Stomach smooth muscle (tissue), 2 donors: ENCODE measurements around the gene CXCL10.
"Not testable (repeated sequence)": the region's sequence is repeated elsewhere in the genome, so short reads cannot be mapped to it uniquely, and the experiment has no call there.

ENCODE experiments used
- H3K27ac ChIP-seq: one replicate; pipeline ENCODE4 v1.7.0; 2013; ENCODE audit warnings: mild to moderate bottlenecking, low read length, inconsistent platforms
- H3K27me3 ChIP-seq, 2 donors: one replicate each; pipeline ENCODE4 v1.7.0; 2013; ENCODE audit warnings: low read length in 2 of 2; ENCODE audit not compliant: insufficient read depth in 2 of 2, control insufficient read depth in 1 of 2
- H3K36me3 ChIP-seq, 2 donors: one replicate each; pipeline ENCODE4 v1.7.0; 2013; ENCODE audit warnings: low read length in 2 of 2; ENCODE audit not compliant: control insufficient read depth in 2 of 2, insufficient read depth in 2 of 2
- H3K4me1 ChIP-seq: one replicate; pipeline ENCODE4 v1.7.0; 2013; ENCODE audit warnings: low read length; ENCODE audit not compliant: control insufficient read depth, insufficient read depth
- H3K4me3 ChIP-seq, 2 donors: one replicate each; pipeline ENCODE4 v1.7.0; 2013; ENCODE audit warnings: low read length in 2 of 2
- H3K9ac ChIP-seq, 2 donors: one replicate each; pipeline ENCODE4 v1.7.0; 2013; ENCODE audit warnings: low read length in 2 of 2, mild to moderate bottlenecking in 1 of 2
- H3K9me3 ChIP-seq, 2 donors: one replicate each; pipeline ENCODE4 v1.7.0; 2013; ENCODE audit warnings: low read length in 2 of 2; ENCODE audit not compliant: control insufficient read depth in 2 of 2
- donor health status: healthy.
- donor health status: Pancreatic carcinoma.

The CXCL10 gene

GRCh38 chr4:76055016-76055415, 31.7 kb upstream of the CXCL10 start:
- H3K4me3 ChIP-seq, result no peak overlapping the region
- no peak overlapping the region for H3K27ac ChIP-seq
- H3K27me3 ChIP-seq, result peaks cover 5 to 9% of the 10 kb centered on the region in 2 donors
- no peaks in the 10 kb centered on the region for H3K9me3 ChIP-seq
- no peaks in the 10 kb centered on the region for H3K4me1 ChIP-seq
- H3K36me3 ChIP-seq, result no peaks in the 10 kb centered on the region
- no peak overlapping the region for H3K9ac ChIP-seq

DNA sequence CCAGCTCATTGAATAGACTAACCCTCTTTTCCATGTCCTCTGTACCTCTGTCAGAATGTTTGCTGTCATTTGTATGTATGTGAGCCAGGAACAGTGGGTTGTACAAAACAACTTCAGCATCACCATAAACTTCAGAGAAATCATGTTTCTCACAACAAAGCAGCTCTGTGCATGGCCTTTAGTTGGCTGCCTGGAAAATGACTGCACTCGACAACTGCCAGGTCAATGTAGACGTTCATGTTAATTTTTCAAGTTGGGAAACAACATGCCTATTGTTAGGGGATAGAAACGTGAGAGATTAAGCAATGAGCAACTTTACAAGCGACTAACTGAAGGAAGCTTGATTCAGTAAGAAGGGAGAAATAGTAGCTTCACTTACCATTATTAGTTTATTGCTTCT, 30.4 kb upstream of the CXCL10 start:
- no peaks in the 10 kb centered on the region for H3K36me3 ChIP-seq
- no peaks in the 10 kb centered on the region for H3K9me3 ChIP-seq
- H3K4me1 ChIP-seq, result no peaks in the 10 kb centered on the region
- H3K4me3 ChIP-seq, result no peak overlapping the region
- no peak overlapping the region for H3K9ac ChIP-seq
- H3K27ac ChIP-seq, result no peak overlapping the region
- H3K27me3 ChIP-seq, result peaks cover 5 to 9% of the 10 kb centered on the region in 2 donors

GRCh38 chr4:76050560-76051050, 27.3 kb upstream of the CXCL10 start:
- not testable (repeated sequence) for H3K4me1 ChIP-seq, H3K36me3 ChIP-seq, H3K9ac ChIP-seq, H3K27ac ChIP-seq, H3K4me3 ChIP-seq, H3K27me3 ChIP-seq, H3K9me3 ChIP-seq

- not testable (repeated sequence) for H3K4me1 ChIP-seq, H3K36me3 ChIP-seq, H3K27me3 ChIP-seq, H3K9ac ChIP-seq, H3K4me3 ChIP-seq, H3K27ac ChIP-seq, H3K9me3 ChIP-seq
These were observed 26.6 kb upstream of the CXCL10 start for GRCh38 chr4:76049860-76050416.

GRCh38 chr4:76044686-76045085, 21.4 kb upstream of the CXCL10 start:
- not testable (repeated sequence) for H3K9ac ChIP-seq, H3K27ac ChIP-seq, H3K4me3 ChIP-seq, H3K27me3 ChIP-seq, H3K9me3 ChIP-seq, H3K36me3 ChIP-seq, H3K4me1 ChIP-seq

- H3K9ac ChIP-seq, H3K4me1 ChIP-seq, H3K27ac ChIP-seq, H3K36me3 ChIP-seq, H3K27me3 ChIP-seq, H3K9me3 ChIP-seq, H3K4me3 ChIP-seq: not testable (repeated sequence)
These were observed 20.0 kb upstream of the CXCL10 start for GRCh38 chr4:76043306-76043705.

DNA sequence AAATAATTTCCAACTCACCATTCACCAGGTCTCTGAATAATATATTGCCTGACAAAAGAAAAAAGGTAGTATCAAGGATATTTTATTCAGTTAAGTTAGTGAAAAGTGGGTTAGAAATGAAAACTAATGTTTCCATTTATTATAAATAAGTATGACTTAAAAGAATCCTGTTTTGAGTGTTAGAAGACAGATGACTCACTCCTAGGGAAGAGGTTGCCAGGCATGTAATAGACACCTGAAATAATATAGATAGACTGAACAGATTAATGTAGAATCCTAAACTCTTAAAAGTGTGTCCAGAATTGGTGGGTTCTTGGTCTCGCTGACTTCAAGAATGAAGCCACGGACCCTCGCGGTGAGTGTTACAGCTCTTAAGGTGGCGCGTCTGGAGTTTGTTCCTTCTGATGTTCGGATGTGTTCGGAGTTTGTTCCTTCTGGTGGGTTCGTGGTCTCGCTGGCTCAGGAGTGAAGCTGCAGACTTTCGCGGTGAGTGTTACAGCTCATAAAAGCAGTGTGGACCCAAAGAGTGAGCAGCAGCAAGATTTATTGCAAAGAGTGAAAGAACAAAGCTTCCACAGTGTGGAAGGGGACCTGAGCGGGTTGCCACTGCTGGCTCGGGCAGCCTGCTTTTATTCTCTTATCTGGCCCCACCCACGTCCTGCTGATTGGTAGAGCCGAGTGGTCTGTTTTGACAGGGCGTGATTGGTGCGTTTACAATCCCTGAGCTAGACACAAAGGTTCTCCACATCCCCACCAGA, 19.1 kb upstream of the CXCL10 start:
- not testable (repeated sequence) for H3K4me3 ChIP-seq, H3K36me3 ChIP-seq, H3K4me1 ChIP-seq

GRCh38 chr4:76036855-76037254, 13.6 kb upstream of the CXCL10 start:
- H3K27me3 ChIP-seq, result no peaks in the 10 kb centered on the region
- H3K36me3 ChIP-seq, result no peaks in the 10 kb centered on the region
- H3K27ac ChIP-seq, result no peak overlapping the region
- H3K9ac ChIP-seq, result no peak overlapping the region
- H3K4me3 ChIP-seq, result no peak overlapping the region
- H3K9me3 ChIP-seq, result no peaks in the 10 kb centered on the region
- H3K4me1 ChIP-seq, result no peaks in the 10 kb centered on the region

More for the DNA sequence above, 19.1 kb upstream of the CXCL10 start:
- H3K27ac ChIP-seq, H3K9me3 ChIP-seq, H3K9ac ChIP-seq, H3K27me3 ChIP-seq: not testable (repeated sequence)

DNA sequence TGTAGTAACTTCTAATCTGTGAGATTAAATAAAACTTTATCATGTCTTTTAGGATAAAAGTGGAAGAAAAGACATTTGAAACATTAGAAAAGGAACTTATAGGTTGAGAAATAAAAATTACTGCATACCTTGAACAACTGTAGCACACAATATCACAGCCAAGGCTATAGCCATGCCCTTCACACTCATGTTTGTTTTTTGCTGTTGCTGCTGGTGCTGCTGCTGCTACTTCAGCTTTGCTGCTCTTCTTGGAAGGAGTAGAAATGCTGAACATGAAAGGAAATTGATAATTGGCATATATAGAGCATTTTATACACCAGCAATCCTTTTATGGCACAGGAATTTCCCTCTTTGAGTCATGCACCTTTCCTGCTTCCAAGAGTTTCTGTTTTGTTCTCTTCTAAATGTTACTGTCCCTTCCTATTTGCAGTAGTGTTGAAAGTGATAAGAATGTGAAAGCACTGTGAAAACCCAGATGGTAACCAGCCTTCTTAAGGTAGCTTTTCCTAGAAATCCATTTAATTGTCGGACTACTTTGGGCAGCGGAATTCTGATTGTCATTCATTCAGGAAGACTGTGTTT, 12.6 kb upstream of the CXCL10 start, which contains the start of gene CXCL11:
Gene CXCL11, minus strand, starts transcription at position 272 of the 582 bp plus-strand sequence. Its CDS starts 83 bp downstream, at position 189.
- no peaks in the 10 kb centered on the region for H3K36me3 ChIP-seq
- H3K4me3 ChIP-seq, result no peak within 1 kb of the TSS
- no peak within 1 kb of the TSS for H3K9ac ChIP-seq
- no peak within 1 kb of the TSS for H3K27ac ChIP-seq
- H3K27me3 ChIP-seq, result no peaks in the 10 kb centered on the region
- H3K9me3 ChIP-seq, result no peaks in the 10 kb centered on the region
- H3K4me1 ChIP-seq, result no peaks in the 10 kb centered on the region

- H3K36me3 ChIP-seq, result no peaks in the 10 kb centered on the region
- H3K4me1 ChIP-seq, result no peaks in the 10 kb centered on the region
- H3K27ac ChIP-seq, result no peak overlapping the region
- no peak overlapping the region for H3K9ac ChIP-seq
- H3K4me3 ChIP-seq, result no peak overlapping the region
- H3K9me3 ChIP-seq, result no peaks in the 10 kb centered on the region
- no peaks in the 10 kb centered on the region for H3K27me3 ChIP-seq
These were observed 11.8 kb upstream of the CXCL10 start for GRCh38 chr4:76035141-76035540.

GRCh38 chr4:76029300-76029699, 6.0 kb upstream of the CXCL10 start:
- no peaks in the 10 kb centered on the region for H3K4me1 ChIP-seq
- no peaks in the 10 kb centered on the region for H3K9me3 ChIP-seq
- H3K27me3 ChIP-seq, result no peaks in the 10 kb centered on the region
- no peak overlapping the region for H3K4me3 ChIP-seq
- H3K9ac ChIP-seq, result no peak overlapping the region
- H3K27ac ChIP-seq, result no peak overlapping the region
- H3K36me3 ChIP-seq, result no peaks in the 10 kb centered on the region
